CD4-positive, alpha-beta T cell treated with Interleukin-1 beta for 1 hour (primary cell): ENCODE results near the gene TP53BP2.

Source experiments
- DNase-seq, 2 donors: peaks; one replicate each; pipeline ENCODE4 v3.0.0-alpha.2; 2020 to 2022

The TP53BP2 gene

GRCh38 chr1:223794136-223794880 is 51.4 kb downstream of the TP53BP2 start:
- no peak for DNase-seq

GRCh38 chr1:223793716-223794115 is 52.0 kb downstream of the TP53BP2 start:
- DNase-seq, result no peak

GRCh38 chr1:223792046-223792445 is 53.7 kb downstream of the TP53BP2 start:
- no peak for DNase-seq

GRCh38 chr1:223788746-223789415 is 56.9 kb downstream of the TP53BP2 start:
- no peak for DNase-seq

GRCh38 chr1:223785808-223786207 is 59.9 kb downstream of the TP53BP2 start:
- no peak for DNase-seq

GRCh38 chr1:223784541-223784940 is 61.2 kb downstream of the TP53BP2 start:
- no peak for DNase-seq

- DNase-seq, result no peak
Measured at GRCh38 chr1:223783676-223784075, 62.1 kb downstream of the TP53BP2 start.

GRCh38 chr1:223780949-223781348 is 64.8 kb downstream of the TP53BP2 start:
- DNase-seq, result no peak

GRCh38 chr1:223780318-223780717 is 65.4 kb downstream of the TP53BP2 start:
- DNase-seq, result no peak

GRCh38 chr1:223776826-223777454 is 68.8 kb downstream of the TP53BP2 start:
- no peak for DNase-seq

GRCh38 chr1:223776075-223776814 is 69.5 kb downstream of the TP53BP2 start:
- peak in 1 of 2 donors; percentile 28 for DNase-seq

GRCh38 chr1:223775711-223776074 is 70.1 kb downstream of the TP53BP2 start:
- no peak for DNase-seq

GRCh38 chr1:223775054-223775453 is 70.7 kb downstream of the TP53BP2 start:
- no peak for DNase-seq

- no peak for DNase-seq
Measured at GRCh38 chr1:223774134-223774814, 71.5 kb downstream of the TP53BP2 start.

GRCh38 chr1:223772771-223773160 is 73.0 kb downstream of the TP53BP2 start:
- no peak for DNase-seq

- no peak for DNase-seq
Measured at GRCh38 chr1:223771814-223772770, 73.7 kb downstream of the TP53BP2 start.

- no peak for DNase-seq
Measured at GRCh38 chr1:223771469-223771813, 74.3 kb downstream of the TP53BP2 start.

- no peak for DNase-seq
Measured at GRCh38 chr1:223770621-223771315, 75.0 kb downstream of the TP53BP2 start.

- DNase-seq, result no peak
Measured at GRCh38 chr1:223765719-223766340, 79.9 kb downstream of the TP53BP2 start.

- DNase-seq, result no peak
Measured at GRCh38 chr1:223765036-223765718, 80.6 kb downstream of the TP53BP2 start.
